Activated CD4-positive, alpha-beta T cell treated with anti-CD3 and anti-CD28 coated beads, Interleukin-2, amount 50 U/mL, for 4 hours (primary cell): ENCODE measurements around the gene BAIAP3.

Experiments
- DNase-seq, 2 experiments: peaks; one replicate each; pipeline ENCODE4 v3.0.0-alpha.2; 2020

The BAIAP3 gene

DNA sequence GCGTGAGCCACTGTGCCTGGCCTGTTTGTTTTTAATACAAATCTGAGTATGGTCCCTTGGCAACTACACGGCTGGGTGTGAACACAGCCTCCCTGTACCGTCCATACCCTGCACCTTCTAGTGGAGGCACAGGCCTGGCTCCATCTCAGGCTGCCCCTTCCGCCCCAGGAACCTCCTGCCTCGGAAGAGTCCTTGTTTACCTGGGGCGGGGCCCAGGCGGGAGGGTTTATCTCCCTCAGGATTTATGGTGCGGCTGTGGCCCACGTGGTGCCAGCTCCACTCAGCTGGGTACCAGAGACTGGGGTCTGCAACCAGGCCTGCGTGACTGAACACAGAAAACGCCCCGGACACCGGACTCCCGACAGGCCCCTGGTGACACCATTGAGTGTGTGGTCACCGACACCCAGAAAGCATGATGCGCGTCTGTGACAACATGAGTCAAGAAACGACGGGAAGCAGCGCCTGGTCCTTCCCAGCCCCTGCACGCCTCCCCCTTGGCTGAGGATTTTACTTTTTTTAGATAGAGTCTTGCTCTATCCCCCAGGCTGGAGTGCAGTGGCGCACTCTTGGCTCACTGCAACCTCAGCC lies 62.1 kb downstream of the BAIAP3 start:
- no peak for DNase-seq

GRCh38 chr16:1397779-1398178 lies 64.3 kb downstream of the BAIAP3 start:
- DNase-seq, result no peak

DNA sequence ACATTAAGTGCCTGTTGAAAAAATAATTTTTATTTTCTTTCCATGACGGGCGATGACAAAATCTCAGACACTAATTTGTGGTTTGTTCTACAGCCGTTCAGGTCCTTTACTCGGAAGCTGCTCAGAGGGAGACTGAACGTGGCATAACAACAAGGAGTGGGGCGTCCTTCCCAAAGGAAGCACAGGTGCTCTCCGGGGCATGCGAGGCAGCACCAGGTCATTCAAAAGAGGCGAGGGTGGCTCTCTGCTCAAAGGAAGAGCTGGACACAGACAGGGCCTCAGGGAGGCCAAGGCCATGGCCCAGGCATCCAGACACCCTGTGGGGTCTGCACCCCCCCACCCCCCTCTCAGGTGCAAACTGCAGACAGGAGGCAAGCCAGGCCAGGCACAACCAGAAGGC lies 64.9 kb downstream of the BAIAP3 start:
- DNase-seq, result no peak
